ENCODE measurements around the gene HCLS1.
"Not testable (repeated sequence)": the region's sequence is repeated elsewhere in the genome, so short reads cannot be mapped to it uniquely, and the experiment has no call there.

Gene HCLS1

DNA sequence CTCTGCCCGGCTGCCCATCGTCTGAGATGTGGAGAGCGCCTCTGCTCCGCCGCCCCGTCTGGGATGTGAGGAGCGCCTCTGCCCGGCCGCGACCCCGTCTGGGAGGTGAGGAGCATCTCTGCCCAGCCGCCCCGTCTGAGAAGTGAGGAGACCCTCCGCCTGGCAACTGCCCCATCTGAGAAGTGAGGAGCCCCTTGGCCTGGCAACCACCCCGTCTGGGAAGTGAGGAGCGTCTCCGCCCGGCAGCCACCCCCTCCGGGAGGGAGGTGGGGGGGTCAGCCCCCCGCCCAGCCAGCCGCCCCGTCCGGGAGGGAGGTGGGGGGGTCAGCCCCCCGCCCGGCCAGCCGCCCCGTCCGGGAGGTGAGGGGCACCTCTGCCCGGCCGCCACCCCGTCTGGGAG lies 28.0 kb upstream of the HCLS1 start:
- not testable (repeated sequence) for H3K9me3 ChIP-seq (ENCODE audit: control insufficient read depth, insufficient read depth, low read length); DNase-seq (ENCODE audit: low read depth, low spot score); H3K36me3 ChIP-seq (ENCODE audit: control insufficient read depth, insufficient read depth, low read length); H3K4me1 ChIP-seq (ENCODE audit: control insufficient read depth, insufficient read depth, low read length); H3K27me3 ChIP-seq (ENCODE audit: control insufficient read depth, insufficient read depth, low read length); H3K27ac ChIP-seq (ENCODE audit: low read length); H3K4me3 ChIP-seq (ENCODE audit: low read length)
- no CpG with 5 or more reads among the region's 31 CpGs for WGBS (ENCODE audit: insufficient coverage, insufficient read length)

DNA sequence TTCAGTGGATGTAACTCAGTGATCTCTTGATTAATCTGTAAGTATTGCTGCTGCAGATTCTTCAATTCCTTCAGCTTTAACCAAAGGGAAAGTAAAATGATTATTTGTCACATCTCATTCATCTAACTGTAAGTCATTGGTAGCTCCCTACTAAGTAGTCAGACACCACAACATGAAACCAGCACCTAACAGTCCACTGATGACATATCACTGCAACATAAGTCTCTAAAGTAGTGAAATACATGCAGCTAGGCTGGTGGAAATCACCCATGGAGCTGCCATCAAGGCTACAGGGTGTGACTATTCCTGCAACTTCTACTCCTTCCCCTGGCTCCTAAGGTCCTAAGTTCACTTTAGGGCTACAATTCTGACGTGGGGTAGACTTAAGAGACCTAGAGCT lies 21.1 kb upstream of the HCLS1 start:
- no peak overlapping the region for H3K27ac ChIP-seq (ENCODE audit: low read length)
- H3K36me3 ChIP-seq (ENCODE audit: control insufficient read depth, insufficient read depth, low read length), result peaks cover 2% of the 10 kb centered on the region; the same call in 1 of the 2 replicates
- no peak overlapping the region for H3K4me3 ChIP-seq (ENCODE audit: low read length)
- no peaks in the 10 kb centered on the region for H3K9me3 ChIP-seq (ENCODE audit: control insufficient read depth, insufficient read depth, low read length)
- WGBS (ENCODE audit: insufficient coverage, insufficient read length), result no CpG with 5 or more reads among the region's 1 CpG
- DNase-seq (ENCODE audit: low read depth, low spot score), result no peak
- H3K27me3 ChIP-seq (ENCODE audit: control insufficient read depth, insufficient read depth, low read length), result no peaks in the 10 kb centered on the region
- no peaks in the 10 kb centered on the region for H3K4me1 ChIP-seq (ENCODE audit: control insufficient read depth, insufficient read depth, low read length)

DNA sequence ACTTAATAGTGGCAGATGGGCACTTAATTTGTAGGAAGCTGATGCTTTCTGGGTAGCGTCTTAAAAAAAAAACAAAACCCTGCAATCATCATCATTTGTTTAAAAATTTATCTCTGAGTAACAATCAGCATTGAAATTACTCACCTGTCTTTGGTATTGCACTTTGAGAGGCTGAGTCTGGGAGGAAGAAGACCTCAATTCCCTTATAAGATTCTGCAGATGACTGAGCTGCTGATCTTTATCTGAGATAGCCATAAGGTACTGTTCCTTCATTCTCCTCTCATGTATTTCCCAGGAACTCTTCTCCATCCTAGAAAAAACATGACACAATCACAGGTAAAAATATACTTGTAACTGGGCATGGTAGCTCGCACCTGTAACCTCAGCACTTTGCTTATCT lies 16.4 kb upstream of the HCLS1 start:
- H3K4me3 ChIP-seq (ENCODE audit: low read length), result no peak overlapping the region
- WGBS (ENCODE audit: insufficient coverage, insufficient read length), result no CpG with 5 or more reads among the region's 2 CpGs
- H3K36me3 ChIP-seq (ENCODE audit: control insufficient read depth, insufficient read depth, low read length), result peaks cover 7% of the 10 kb centered on the region; the same call in 1 of the 2 replicates
- no peaks in the 10 kb centered on the region for H3K4me1 ChIP-seq (ENCODE audit: control insufficient read depth, insufficient read depth, low read length)
- H3K27ac ChIP-seq (ENCODE audit: low read length), result no peak overlapping the region
- H3K9me3 ChIP-seq (ENCODE audit: control insufficient read depth, insufficient read depth, low read length), result no peaks in the 10 kb centered on the region
- no peaks in the 10 kb centered on the region for H3K27me3 ChIP-seq (ENCODE audit: control insufficient read depth, insufficient read depth, low read length)
- DNase-seq (ENCODE audit: low read depth, low spot score), result no peak

DNA sequence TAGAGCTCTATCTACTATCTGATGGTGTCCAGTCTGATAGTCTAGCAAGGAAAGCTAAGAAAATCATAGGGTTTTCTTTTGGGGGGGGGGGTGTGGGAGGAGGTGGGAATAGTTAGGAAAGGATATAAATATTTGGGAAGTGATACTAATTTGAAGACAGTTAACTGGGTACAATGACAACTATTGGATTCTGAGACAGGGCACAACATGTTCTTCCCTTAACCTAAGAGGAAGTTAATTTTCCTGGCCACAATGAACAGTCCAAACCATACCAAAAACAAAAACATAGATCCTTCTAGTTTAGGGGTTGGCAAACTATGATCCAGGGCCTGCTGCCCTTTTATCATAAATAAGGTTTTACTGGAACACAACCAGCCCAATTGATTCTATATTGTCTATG lies 10.0 kb upstream of the HCLS1 start:
- no peaks in the 10 kb centered on the region for H3K4me1 ChIP-seq (ENCODE audit: control insufficient read depth, insufficient read depth, low read length)
- H3K36me3 ChIP-seq (ENCODE audit: control insufficient read depth, insufficient read depth, low read length), result no peaks in the 10 kb centered on the region; the same call in 1 of the 2 replicates
- no peak overlapping the region for H3K4me3 ChIP-seq (ENCODE audit: low read length)
- no peak overlapping the region for H3K27ac ChIP-seq (ENCODE audit: low read length)
- H3K9me3 ChIP-seq (ENCODE audit: control insufficient read depth, insufficient read depth, low read length), result no peaks in the 10 kb centered on the region
- H3K27me3 ChIP-seq (ENCODE audit: control insufficient read depth, insufficient read depth, low read length), result no peaks in the 10 kb centered on the region
- DNase-seq (ENCODE audit: low read depth, low spot score), result no peak

DNA sequence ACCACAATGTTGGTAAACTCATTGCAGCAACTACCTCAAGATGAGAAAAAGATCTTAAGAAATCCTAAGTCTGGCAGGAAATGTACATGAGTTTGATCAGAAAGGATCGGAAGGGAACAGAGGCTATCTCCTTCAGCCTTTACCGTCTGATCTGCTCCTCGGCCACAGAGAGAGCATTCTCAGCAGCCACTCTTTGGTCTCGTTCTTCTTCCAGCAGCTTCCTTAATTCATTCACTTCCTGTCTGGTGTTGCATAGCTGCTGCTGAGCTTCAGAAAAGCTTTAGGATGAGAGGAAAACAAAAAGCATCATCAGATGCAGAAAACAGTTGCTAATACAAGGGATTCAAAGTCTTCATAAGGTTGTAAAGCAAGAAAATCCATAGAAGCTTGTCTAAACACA lies 6.6 kb upstream of the HCLS1 start:
- WGBS (ENCODE audit: insufficient coverage, insufficient read length), result no CpG with 5 or more reads among the region's 4 CpGs
- no peaks in the 10 kb centered on the region for H3K27me3 ChIP-seq (ENCODE audit: control insufficient read depth, insufficient read depth, low read length)
- no peak overlapping the region for H3K27ac ChIP-seq (ENCODE audit: low read length)
- DNase-seq (ENCODE audit: low read depth, low spot score), result no peak
- no peaks in the 10 kb centered on the region for H3K9me3 ChIP-seq (ENCODE audit: control insufficient read depth, insufficient read depth, low read length)
- peaks cover 3% of the 10 kb centered on the region; the same call in 1 of the 2 replicates for H3K36me3 ChIP-seq (ENCODE audit: control insufficient read depth, insufficient read depth, low read length)
- peaks cover 2% of the 10 kb centered on the region; the same call in 1 of the 2 replicates for H3K4me1 ChIP-seq (ENCODE audit: control insufficient read depth, insufficient read depth, low read length)
- H3K4me3 ChIP-seq (ENCODE audit: low read length), result no peak overlapping the region

DNA sequence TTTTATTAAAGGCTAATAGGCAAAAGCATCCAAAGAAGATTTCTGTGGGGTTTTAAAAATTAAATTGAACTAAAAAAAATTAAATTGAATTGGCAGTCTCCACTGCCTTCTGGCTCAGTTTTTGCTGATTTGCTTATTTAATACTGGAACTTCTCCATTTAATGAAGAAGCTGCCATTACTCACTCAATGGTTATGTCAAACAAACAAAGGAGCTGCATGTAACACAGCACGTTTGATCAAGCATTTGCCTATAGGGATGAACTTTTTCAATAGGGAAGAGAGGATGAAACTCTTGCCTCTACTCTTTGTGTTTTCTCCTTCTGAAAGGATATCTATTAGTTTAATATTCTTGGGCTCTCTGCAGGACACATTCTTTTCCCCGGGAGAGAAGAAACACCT lies 4.8 kb upstream of the HCLS1 start:
- Histone ChIP-seq H3K36me3 (ENCODE audit: control insufficient read depth, insufficient read depth, low read length) (peaks cover 3% of the 10 kb centered on the region; the same call in 1 of the 2 replicates), H3K9me3 (ENCODE audit: control insufficient read depth, insufficient read depth, low read length) (no peaks in the 10 kb centered on the region), H3K27ac (ENCODE audit: low read length) (no peak overlapping the region), H3K27me3 (ENCODE audit: control insufficient read depth, insufficient read depth, low read length) (no peaks in the 10 kb centered on the region), H3K4me1 (ENCODE audit: control insufficient read depth, insufficient read depth, low read length) (peaks cover 2% of the 10 kb centered on the region; the same call in 1 of the 2 replicates), H3K4me3 (ENCODE audit: low read length) (no peak overlapping the region)
- no peak for DNase-seq (ENCODE audit: low read depth, low spot score)
- no CpG with 5 or more reads among the region's 2 CpGs for WGBS (ENCODE audit: insufficient coverage, insufficient read length)

DNA sequence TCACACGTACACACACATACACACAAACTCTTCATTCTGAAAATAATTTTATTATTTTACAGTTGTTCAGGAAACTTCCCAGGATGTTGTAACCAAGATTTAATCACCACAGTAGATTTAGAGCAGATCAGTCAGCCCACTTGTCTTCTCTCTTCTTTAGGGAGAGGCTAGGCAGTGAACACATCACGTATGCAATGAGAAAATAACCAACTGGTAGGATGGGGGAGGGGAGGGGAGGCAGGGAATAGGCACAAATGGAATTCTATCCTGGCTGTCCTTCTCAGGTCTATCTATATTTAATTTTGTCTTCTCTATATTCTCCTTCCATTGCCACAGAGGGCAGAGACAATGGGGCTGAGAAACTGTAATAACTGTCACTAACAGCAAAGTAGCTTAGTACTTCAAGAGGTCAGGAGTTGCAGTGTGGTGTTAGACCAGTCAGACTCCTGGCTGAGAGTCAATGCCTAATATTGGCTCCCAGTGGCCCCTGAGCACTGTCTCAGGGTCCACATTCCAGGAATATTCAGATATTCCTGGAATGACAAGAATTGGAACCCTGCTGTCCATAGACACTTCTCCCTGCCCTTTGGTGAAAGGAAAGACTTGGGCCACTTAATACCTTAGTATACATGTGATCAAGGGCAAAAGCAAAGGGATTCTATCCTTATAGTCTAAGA lies 2.6 kb upstream of the HCLS1 start:
- WGBS (ENCODE audit: insufficient coverage, insufficient read length), result 100% methylated on average over 1 of the region's 2 CpGs
- Histone ChIP-seq H3K27ac (ENCODE audit: low read length) (no peak overlapping the region), H3K4me3 (ENCODE audit: low read length) (no peak overlapping the region), H3K4me1 (ENCODE audit: control insufficient read depth, insufficient read depth, low read length) (peaks cover 3% of the 10 kb centered on the region; the same call in 1 of the 2 replicates), H3K9me3 (ENCODE audit: control insufficient read depth, insufficient read depth, low read length) (no peaks in the 10 kb centered on the region), H3K27me3 (ENCODE audit: control insufficient read depth, insufficient read depth, low read length) (no peaks in the 10 kb centered on the region), H3K36me3 (ENCODE audit: control insufficient read depth, insufficient read depth, low read length) (peaks cover 3% of the 10 kb centered on the region; the same call in 1 of the 2 replicates)
- DNase-seq (ENCODE audit: low read depth, low spot score), result no peak

DNA sequence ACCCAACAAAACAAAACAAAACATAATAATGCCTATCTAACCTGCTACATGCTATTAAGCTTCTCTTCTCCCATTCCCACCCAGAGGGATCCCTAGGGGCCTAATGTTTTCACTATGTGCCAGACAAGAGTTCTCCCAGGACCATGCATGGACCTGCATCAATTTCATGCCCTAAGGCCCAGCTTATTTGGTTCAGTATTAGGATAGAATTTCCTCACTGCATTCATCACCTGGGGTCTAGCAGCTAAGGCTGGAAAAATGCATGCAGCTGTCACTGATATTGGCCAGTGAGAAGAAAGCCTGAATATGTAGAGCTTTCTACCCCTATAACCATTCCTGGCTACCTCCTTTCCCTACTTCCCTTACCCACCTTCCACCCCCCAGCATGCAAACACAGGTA lies 2.0 kb upstream of the HCLS1 start:
- Histone ChIP-seq H3K4me3 (ENCODE audit: low read length) (no peak overlapping the region), H3K27ac (ENCODE audit: low read length) (no peak overlapping the region), H3K36me3 (ENCODE audit: control insufficient read depth, insufficient read depth, low read length) (peaks cover 3% of the 10 kb centered on the region; the same call in 1 of the 2 replicates)

DNA sequence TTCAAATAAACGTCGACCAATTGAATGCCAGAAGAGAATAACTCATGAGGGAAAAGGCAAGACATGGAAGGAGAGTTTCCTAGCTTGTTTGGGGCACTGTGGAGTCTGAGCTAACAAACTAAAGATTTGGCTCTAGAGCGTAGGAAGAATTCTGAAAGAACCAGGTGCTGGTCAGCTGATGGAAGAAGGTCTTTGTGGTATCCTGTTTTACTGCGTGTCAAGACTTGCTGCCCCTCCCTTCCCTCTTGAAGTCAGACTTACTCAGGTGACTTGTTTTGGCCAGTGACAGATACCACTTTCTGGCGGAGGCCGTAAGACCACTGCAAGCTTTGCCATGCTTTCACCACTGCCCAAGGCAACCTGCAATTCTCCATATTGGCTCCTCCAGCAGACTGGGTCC lies 673 bp upstream of the HCLS1 start:
- no peaks in the 10 kb centered on the region for H3K9me3 ChIP-seq (ENCODE audit: control insufficient read depth, insufficient read depth, low read length)
- peaks cover 3% of the 10 kb centered on the region; the same call in 1 of the 2 replicates for H3K4me1 ChIP-seq (ENCODE audit: control insufficient read depth, insufficient read depth, low read length)
- peaks cover 3% of the 10 kb centered on the region; the same call in 1 of the 2 replicates for H3K36me3 ChIP-seq (ENCODE audit: control insufficient read depth, insufficient read depth, low read length)
- no peak overlapping the region for H3K27ac ChIP-seq (ENCODE audit: low read length)
- DNase-seq (ENCODE audit: low read depth, low spot score), result no peak
- no CpG with 5 or more reads among the region's 6 CpGs for whole genome bisulfite sequencing (ENCODE audit: insufficient coverage, insufficient read length)
- H3K4me3 ChIP-seq (ENCODE audit: low read length), result no peak overlapping the region
- H3K27me3 ChIP-seq (ENCODE audit: control insufficient read depth, insufficient read depth, low read length), result no peaks in the 10 kb centered on the region

More for the DNA sequence above, 2.0 kb upstream of the HCLS1 start:
- Histone ChIP-seq H3K9me3 (ENCODE audit: control insufficient read depth, insufficient read depth, low read length) (no peaks in the 10 kb centered on the region), H3K27me3 (ENCODE audit: control insufficient read depth, insufficient read depth, low read length) (no peaks in the 10 kb centered on the region), H3K4me1 (ENCODE audit: control insufficient read depth, insufficient read depth, low read length) (peaks cover 3% of the 10 kb centered on the region; the same call in 1 of the 2 replicates)
- DNase-seq (ENCODE audit: low read depth, low spot score), result no peak

DNA sequence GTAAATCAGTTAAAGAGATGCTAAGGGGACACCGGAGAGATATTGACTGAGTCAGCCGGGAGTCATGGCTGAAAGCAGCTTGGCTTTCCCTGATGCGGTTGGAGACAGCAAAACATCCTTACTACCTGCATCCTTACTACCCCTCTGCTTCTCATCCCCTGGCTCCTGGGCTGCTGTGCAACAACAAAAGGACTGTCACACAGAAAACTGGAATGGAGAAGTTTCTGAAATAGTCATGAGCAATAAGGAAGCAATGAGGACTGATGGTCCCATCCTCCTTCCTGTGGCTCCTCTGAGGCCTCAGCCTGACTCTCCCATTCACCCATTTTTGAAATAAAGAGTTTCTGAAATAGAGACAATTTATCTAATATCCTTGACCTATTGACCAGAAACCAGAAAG lies 1.1 kb downstream of the HCLS1 start:
- Histone ChIP-seq H3K4me3 (ENCODE audit: low read length) (no peak overlapping the region), H3K9me3 (ENCODE audit: control insufficient read depth, insufficient read depth, low read length) (no peaks in the 10 kb centered on the region), H3K27me3 (ENCODE audit: control insufficient read depth, insufficient read depth, low read length) (no peaks in the 10 kb centered on the region), H3K27ac (ENCODE audit: low read length) (no peak overlapping the region), H3K36me3 (ENCODE audit: control insufficient read depth, insufficient read depth, low read length) (no peaks in the 10 kb centered on the region), H3K4me1 (ENCODE audit: control insufficient read depth, insufficient read depth, low read length) (peaks cover 3% of the 10 kb centered on the region; the same call in 1 of the 2 replicates)
- no CpG with 5 or more reads among the region's 3 CpGs for WGBS (ENCODE audit: insufficient coverage, insufficient read length)
- no peak for DNase-seq (ENCODE audit: low read depth, low spot score)
